GM10847 (cell line): ENCODE results near the gene PREPL.

ENCODE experiments used
- POLR2A ChIP-seq: IDR thresholded peaks from 2 replicates; pipeline ENCODE4 v1.6.1; 2011; ENCODE audit not compliant: insufficient read length; ENCODE audit errors: extremely low read depth

Gene PREPL

GRCh38 chr2:44361330-44362206 lies at the start of gene PREPL, which contains the start of gene CAMKMT:
TSS of gene PREPL (minus strand) at chr2:44361494. CDS start at chr2:44346342, 15,152 bp downstream.
TSS of gene CAMKMT (plus strand) at chr2:44361947.
- peak; percentile 93 for TF ChIP-seq POLR2A

GRCh38 chr2:44398243-44398897 lies 37.1 kb upstream of the PREPL start:
- TF ChIP-seq POLR2A: no peak

- no peak for TF ChIP-seq POLR2A
Measured at GRCh38 chr2:44397447-44398175, 36.3 kb upstream of the PREPL start.

GRCh38 chr2:44392338-44392943 lies 31.1 kb upstream of the PREPL start:
- TF ChIP-seq POLR2A: no peak

- no peak for TF ChIP-seq POLR2A
Measured at GRCh38 chr2:44389895-44390294, 28.6 kb upstream of the PREPL start.

- no peak for TF ChIP-seq POLR2A
Measured at GRCh38 chr2:44388877-44389276, 27.6 kb upstream of the PREPL start.

GRCh38 chr2:44377486-44377885 lies 16.2 kb upstream of the PREPL start:
- no peak for TF ChIP-seq POLR2A

GRCh38 chr2:44372246-44372645 lies 11.0 kb upstream of the PREPL start:
- no peak for TF ChIP-seq POLR2A

- no peak for TF ChIP-seq POLR2A
Measured at GRCh38 chr2:44371445-44371844, 10.2 kb upstream of the PREPL start.

GRCh38 chr2:44369392-44369791 lies 8.1 kb upstream of the PREPL start:
- TF ChIP-seq POLR2A: no peak

- no peak for TF ChIP-seq POLR2A
Measured at GRCh38 chr2:44367591-44367990, 6.3 kb upstream of the PREPL start.

GRCh38 chr2:44364604-44365003 lies 3.3 kb upstream of the PREPL start:
- TF ChIP-seq POLR2A: no peak

GRCh38 chr2:44362207-44363015 lies 1.1 kb upstream of the PREPL start:
- no peak for TF ChIP-seq POLR2A

GRCh38 chr2:44360749-44361329 lies 455 bp downstream of the PREPL start:
- no peak for TF ChIP-seq POLR2A

GRCh38 chr2:44358503-44358902 lies 2.8 kb downstream of the PREPL start:
- no peak for TF ChIP-seq POLR2A

GRCh38 chr2:44354761-44355160 lies 6.5 kb downstream of the PREPL start:
- no peak for TF ChIP-seq POLR2A
